Sigmoid colon (tissue), 4 donors: Measurements from ENCODE around the gene GRM8.

Source experiments
- EP300 ChIP-seq, 4 donors: sonication (generic); formaldehyde crosslinking; IDR thresholded peaks; one replicate each; pipeline ENCODE4 v1.6.1; 2017; ENCODE audit warnings: antibody characterized with exemption in 4 of 4
- POLR2A ChIP-seq, 2 donors: fragments of 450-650 bp; IDR thresholded peaks; one replicate each; pipeline ENCODE4 v1.6.1; 2016; ENCODE audit warnings: antibody characterized with exemption in 2 of 2, mild to moderate bottlenecking in 2 of 2, moderate library complexity in 2 of 2
- POLR2AphosphoS5 ChIP-seq, 4 donors: sonication (generic); formaldehyde crosslinking; IDR thresholded peaks; one replicate each; pipeline ENCODE4 v1.6.1; 2017; ENCODE audit warnings: antibody characterized with exemption in 4 of 4
- TF ChIP-seq, protein P1 (sequence below), 4 experiments: fragments of 450-650 bp in 3 of 4; fragments of 200-600 bp in 1 of 4; IDR thresholded peaks; one replicate each; pipeline ENCODE4 v1.5.1; 2016 to 2019; ENCODE audit warnings: antibody characterized with exemption in 4 of 4, mild to moderate bottlenecking in 3 of 4, moderate library complexity in 2 of 4

DNA sequence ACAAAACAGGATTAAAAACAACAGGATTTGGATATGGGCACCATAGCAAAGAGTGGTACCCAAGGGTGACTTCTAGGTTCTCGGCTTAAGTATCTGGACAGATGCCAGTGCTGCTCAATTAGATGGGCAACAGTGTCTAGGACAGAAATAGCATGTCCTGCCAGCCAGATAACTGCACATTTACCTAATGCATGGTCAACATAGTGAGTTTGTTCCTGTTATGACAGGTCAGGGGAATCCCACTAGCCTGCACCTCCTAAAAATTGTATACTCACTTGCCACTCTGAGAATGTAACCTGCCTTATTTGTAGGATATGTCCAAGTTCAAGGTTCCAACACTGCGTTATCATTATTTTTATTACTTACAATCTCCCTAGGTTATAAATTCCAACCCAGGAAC is 471.7 kb downstream of the GRM8 start:
- no peak for TF ChIP-seq POLR2A (IDR thresholded peaks at IDR 0.05)
- TF ChIP-seq, protein P1, sequence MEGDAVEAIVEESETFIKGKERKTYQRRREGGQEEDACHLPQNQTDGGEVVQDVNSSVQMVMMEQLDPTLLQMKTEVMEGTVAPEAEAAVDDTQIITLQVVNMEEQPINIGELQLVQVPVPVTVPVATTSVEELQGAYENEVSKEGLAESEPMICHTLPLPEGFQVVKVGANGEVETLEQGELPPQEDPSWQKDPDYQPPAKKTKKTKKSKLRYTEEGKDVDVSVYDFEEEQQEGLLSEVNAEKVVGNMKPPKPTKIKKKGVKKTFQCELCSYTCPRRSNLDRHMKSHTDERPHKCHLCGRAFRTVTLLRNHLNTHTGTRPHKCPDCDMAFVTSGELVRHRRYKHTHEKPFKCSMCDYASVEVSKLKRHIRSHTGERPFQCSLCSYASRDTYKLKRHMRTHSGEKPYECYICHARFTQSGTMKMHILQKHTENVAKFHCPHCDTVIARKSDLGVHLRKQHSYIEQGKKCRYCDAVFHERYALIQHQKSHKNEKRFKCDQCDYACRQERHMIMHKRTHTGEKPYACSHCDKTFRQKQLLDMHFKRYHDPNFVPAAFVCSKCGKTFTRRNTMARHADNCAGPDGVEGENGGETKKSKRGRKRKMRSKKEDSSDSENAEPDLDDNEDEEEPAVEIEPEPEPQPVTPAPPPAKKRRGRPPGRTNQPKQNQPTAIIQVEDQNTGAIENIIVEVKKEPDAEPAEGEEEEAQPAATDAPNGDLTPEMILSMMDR (IDR thresholded peaks at IDR 0.05) = no peak
- TF ChIP-seq EP300 (IDR thresholded peaks at IDR 0.05) = no peak
- TF ChIP-seq POLR2AphosphoS5 (IDR thresholded peaks at IDR 0.05) = no peak
